C4-2B (cell line): ENCODE data around the gene ERVK3-1.

Source experiments
- H3K27ac ChIP-seq: fragments of 450-650 bp; 2 replicates; pipeline ENCODE4 v1.5.1; 2017
- CTCF ChIP-seq: fragments of 450-650 bp; conservative IDR thresholded peaks from 2 replicates; pipeline ENCODE4 v1.5.1; 2017; ENCODE audit warnings: mild to moderate bottlenecking
- ZFX ChIP-seq: fragments of 450-650 bp; IDR thresholded peaks from 2 replicates; pipeline ENCODE4 v1.6.1; 2017

Gene ERVK3-1

GRCh38 chr19:58351990-58352755 is 47.0 kb downstream of the ERVK3-1 start:
- H3K27ac ChIP-seq: no peak overlapping the region
- TF ChIP-seq ZFX (no peak), CTCF (no peak)

- H3K27ac ChIP-seq: no peak within 1 kb of the TSS
- TF ChIP-seq CTCF (no peak), ZFX (no peak)
Measured at GRCh38 chr19:58352760-58353671, 47.8 kb downstream of the ERVK3-1 start, which contains the start of gene A1BG. Gene A1BG, minus strand, starts transcription at chr19:58353492. Its CDS starts 55 bp downstream, at chr19:58353437.

GRCh38 chr19:58353717-58354477 is 48.7 kb downstream of the ERVK3-1 start:
- TF ChIP-seq CTCF: no peak
- TF ChIP-seq ZFX: no peak
- no peak overlapping the region for H3K27ac ChIP-seq

- no peak for TF ChIP-seq ZFX
- H3K27ac ChIP-seq: no peak overlapping the region
Measured at GRCh38 chr19:58354478-58355030, 49.4 kb downstream of the ERVK3-1 start.

- no peak for TF ChIP-seq CTCF
- TF ChIP-seq ZFX: no peak
- H3K27ac ChIP-seq: no peak overlapping the region
Measured at GRCh38 chr19:58355215-58355796, 50.1 kb downstream of the ERVK3-1 start.

- H3K27ac ChIP-seq: no peak overlapping the region
- TF ChIP-seq CTCF: no peak
- no peak for TF ChIP-seq ZFX
Measured at GRCh38 chr19:58355908-58356765, 51.0 kb downstream of the ERVK3-1 start.
